SK-N-SH (cell line): ENCODE measurements around the gene ARID4A.

Source experiments
- SIN3A ChIP-seq: IDR thresholded peaks from 2 replicates; pipeline ENCODE4 v1.6.1; 2012; ENCODE audit warnings: low read depth, mild to moderate bottlenecking, low read length, moderate library complexity, borderline replicate concordance
- TF ChIP-seq, protein P1 (sequence below): IDR thresholded peaks from 2 replicates; pipeline ENCODE4 v1.6.1; 2012; ENCODE audit warnings: mild to moderate bottlenecking, low read depth, low read length, moderate library complexity

DNA sequence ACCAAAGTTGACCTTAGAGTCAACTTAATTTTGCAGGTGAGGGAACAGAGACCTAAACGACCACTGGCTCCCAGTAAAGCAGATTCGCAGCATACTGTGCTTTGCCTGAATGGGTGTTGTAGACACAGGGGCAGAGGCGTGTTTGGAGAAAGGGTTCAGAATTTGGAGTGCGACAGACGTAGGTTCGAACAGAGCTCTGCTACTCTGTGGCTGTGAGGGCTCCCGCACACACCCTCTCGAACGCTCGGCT lies 97.1 kb downstream of the ARID4A start:
- TF ChIP-seq, protein P1, sequence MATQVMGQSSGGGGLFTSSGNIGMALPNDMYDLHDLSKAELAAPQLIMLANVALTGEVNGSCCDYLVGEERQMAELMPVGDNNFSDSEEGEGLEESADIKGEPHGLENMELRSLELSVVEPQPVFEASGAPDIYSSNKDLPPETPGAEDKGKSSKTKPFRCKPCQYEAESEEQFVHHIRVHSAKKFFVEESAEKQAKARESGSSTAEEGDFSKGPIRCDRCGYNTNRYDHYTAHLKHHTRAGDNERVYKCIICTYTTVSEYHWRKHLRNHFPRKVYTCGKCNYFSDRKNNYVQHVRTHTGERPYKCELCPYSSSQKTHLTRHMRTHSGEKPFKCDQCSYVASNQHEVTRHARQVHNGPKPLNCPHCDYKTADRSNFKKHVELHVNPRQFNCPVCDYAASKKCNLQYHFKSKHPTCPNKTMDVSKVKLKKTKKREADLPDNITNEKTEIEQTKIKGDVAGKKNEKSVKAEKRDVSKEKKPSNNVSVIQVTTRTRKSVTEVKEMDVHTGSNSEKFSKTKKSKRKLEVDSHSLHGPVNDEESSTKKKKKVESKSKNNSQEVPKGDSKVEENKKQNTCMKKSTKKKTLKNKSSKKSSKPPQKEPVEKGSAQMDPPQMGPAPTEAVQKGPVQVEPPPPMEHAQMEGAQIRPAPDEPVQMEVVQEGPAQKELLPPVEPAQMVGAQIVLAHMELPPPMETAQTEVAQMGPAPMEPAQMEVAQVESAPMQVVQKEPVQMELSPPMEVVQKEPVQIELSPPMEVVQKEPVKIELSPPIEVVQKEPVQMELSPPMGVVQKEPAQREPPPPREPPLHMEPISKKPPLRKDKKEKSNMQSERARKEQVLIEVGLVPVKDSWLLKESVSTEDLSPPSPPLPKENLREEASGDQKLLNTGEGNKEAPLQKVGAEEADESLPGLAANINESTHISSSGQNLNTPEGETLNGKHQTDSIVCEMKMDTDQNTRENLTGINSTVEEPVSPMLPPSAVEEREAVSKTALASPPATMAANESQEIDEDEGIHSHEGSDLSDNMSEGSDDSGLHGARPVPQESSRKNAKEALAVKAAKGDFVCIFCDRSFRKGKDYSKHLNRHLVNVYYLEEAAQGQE: no peak
- no peak for TF ChIP-seq SIN3A
